GM12878 (cell line): ENCODE data around the gene GFRA1.

Source experiments
- EGR1 ChIP-seq, 2 experiments: IDR thresholded peaks; 1 replicate in 1 of 2; 2 replicates in 1 of 2; pipeline ENCODE4 v1.6.1; 2011 to 2012; ENCODE audit warnings: low read depth in 2 of 2, low read length in 2 of 2, borderline replicate concordance in 1 of 2, mild to moderate bottlenecking in 1 of 2, moderate library complexity in 1 of 2
- FOXM1 ChIP-seq: IDR thresholded peaks from 2 replicates; pipeline ENCODE4 v1.6.1; 2012; ENCODE audit warnings: low read depth, mild to moderate bottlenecking, inconsistent platforms, low read length, moderate library complexity
- HDAC2 ChIP-seq: fragments of 200-600 bp; sonication (generic); IDR thresholded peaks from 2 replicates; pipeline ENCODE4 v1.6.1; 2017
- RAD51 ChIP-seq: fragments of 450-650 bp; IDR thresholded peaks from 2 replicates; pipeline ENCODE4 v1.6.1; 2016; ENCODE audit warnings: moderate library complexity, mild to moderate bottlenecking, inconsistent platforms
- STAT3 ChIP-seq: IDR thresholded peaks from 2 replicates; pipeline ENCODE4 v1.6.1; 2011; ENCODE audit warnings: low read depth, low read length, improper control_type of control experiment
- TF ChIP-seq, protein P1 (sequence below), 3 experiments: IDR thresholded peaks in 2 of 3; conservative IDR thresholded peaks in 1 of 3; 2 replicates each; pipeline ENCODE4 v1.5.1; 2011; ENCODE audit warnings: low read depth in 3 of 3, low read length in 3 of 3, mild to moderate bottlenecking in 3 of 3, control low read depth in 2 of 3, moderate library complexity in 2 of 3, inconsistent platforms in 1 of 3, mixed read lengths in 1 of 3; ENCODE audit not compliant: control insufficient read depth in 2 of 3, insufficient read depth in 1 of 3; ENCODE audit errors: extremely low read depth in 1 of 3

GRCh38 chr10:116270126-116270770, 2.8 kb downstream of the GFRA1 start:
- TF ChIP-seq RAD51 (no peak), HDAC2 (no peak), STAT3 (no peak), EGR1 (IDR thresholded peaks at IDR 0.05; ENCODE audit: borderline replicate concordance in 1 of 2, low read depth in 2 of 2, low read length in 2 of 2) (no peak), FOXM1 (no peak)
- TF ChIP-seq, protein P1, sequence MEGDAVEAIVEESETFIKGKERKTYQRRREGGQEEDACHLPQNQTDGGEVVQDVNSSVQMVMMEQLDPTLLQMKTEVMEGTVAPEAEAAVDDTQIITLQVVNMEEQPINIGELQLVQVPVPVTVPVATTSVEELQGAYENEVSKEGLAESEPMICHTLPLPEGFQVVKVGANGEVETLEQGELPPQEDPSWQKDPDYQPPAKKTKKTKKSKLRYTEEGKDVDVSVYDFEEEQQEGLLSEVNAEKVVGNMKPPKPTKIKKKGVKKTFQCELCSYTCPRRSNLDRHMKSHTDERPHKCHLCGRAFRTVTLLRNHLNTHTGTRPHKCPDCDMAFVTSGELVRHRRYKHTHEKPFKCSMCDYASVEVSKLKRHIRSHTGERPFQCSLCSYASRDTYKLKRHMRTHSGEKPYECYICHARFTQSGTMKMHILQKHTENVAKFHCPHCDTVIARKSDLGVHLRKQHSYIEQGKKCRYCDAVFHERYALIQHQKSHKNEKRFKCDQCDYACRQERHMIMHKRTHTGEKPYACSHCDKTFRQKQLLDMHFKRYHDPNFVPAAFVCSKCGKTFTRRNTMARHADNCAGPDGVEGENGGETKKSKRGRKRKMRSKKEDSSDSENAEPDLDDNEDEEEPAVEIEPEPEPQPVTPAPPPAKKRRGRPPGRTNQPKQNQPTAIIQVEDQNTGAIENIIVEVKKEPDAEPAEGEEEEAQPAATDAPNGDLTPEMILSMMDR (IDR thresholded peaks at IDR 0.05 in 2 of 3, conservative IDR thresholded peaks at IDR 0.05 in 1 of 3; ENCODE audit: control insufficient read depth in 2 of 3, extremely low read depth in 1 of 3, insufficient read depth in 1 of 3, low read depth in 3 of 3, low read length in 3 of 3) = no peak
